ENCODE measurements around the gene IFNL1.
A peak's percentile ranks its signal among the peaks of the same experiment; 100 is the strongest.
"Not testable (repeated sequence)": the region's sequence is repeated elsewhere in the genome, so short reads cannot be mapped to it uniquely, and the experiment has no call there.

IFNL1 gene

DNA sequence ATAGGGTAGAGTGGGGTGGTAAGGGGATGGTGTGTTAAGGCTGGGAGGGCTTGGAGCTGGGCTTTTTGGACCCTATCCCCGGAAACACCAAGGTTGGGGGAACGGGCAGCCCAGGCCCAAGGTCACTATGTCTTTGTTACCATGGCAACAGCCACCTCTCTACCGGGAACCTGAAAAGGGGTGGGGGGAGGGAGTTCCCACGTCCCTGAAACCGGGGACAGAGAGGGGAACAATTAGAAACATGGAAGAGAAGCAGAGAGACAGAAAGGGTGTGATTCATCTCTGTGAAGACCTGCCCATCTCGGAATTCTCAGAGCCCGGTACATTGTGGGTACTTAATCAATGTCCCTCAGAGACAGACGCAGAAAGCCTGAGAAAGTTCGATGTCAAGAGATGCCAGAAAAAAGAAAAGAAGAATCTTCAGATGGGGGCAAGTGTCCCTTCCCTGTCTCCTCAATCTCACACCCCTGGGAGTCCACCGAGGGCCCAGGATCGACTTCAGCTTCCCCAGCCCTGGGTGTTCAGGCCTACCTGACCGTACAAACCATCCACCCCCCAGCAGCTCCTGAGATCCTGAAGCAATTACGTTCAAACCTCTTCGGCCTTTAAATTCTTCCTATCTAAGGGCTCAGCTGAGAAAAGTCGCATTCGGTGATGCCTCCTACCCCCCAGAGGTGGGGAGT lies 31.3 kb downstream of the IFNL1 start:
- no peak overlapping the region for H3K4me3 Mint-ChIP-seq
- H3K36me3 Mint-ChIP-seq (ENCODE audit: low read depth): peaks cover 20% of the 10 kb centered on the region
- H3K9me3 Mint-ChIP-seq: no peaks in the 10 kb centered on the region
- H3K4me1 Mint-ChIP-seq (ENCODE audit: low read depth): peaks cover 31% of the 10 kb centered on the region
- H3K27me3 Mint-ChIP-seq: no peaks in the 10 kb centered on the region
- H3K27ac Mint-ChIP-seq: no peak overlapping the region

DNA sequence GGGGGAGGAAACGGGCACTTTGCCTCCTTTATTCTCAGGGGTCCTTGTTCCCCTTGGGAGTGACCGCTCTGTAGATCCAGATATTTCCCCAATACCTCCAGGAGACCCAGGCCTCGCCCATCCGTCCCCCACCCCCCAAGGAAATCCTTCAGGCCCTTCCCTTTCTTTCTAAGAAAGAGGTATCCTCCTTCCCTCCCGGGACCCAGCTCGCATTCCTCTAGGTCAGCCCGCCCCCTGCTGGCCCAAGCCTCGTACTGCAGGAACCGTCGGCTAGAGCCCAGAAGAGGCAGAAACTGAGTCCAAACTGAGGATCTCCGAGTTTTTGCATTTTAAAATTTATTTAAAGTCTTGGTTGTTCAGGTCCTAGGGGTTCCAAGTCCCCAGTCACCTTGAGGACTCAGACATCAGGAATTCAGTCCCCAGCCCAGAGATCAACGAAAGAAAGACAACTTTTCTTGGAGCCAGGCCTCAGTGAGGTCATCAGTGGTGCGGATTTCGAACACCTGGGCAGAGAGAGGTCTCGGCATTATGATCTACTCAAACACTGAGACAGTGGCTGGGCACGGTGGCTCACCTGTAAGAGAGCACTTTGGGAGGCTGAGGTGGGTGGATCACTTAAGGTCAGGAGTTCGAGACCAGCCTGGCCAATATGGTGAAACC lies 32.0 kb downstream of the IFNL1 start:
- Mint-ChIP-seq H3K36me3 (ENCODE audit: low read depth) (peaks cover 24% of the 10 kb centered on the region), H3K27me3 (no peaks in the 10 kb centered on the region), H3K9me3 (no peaks in the 10 kb centered on the region), H3K27ac (no peak overlapping the region), H3K4me3 (no peak overlapping the region), H3K4me1 (ENCODE audit: low read depth) (peaks cover 37% of the 10 kb centered on the region)

DNA sequence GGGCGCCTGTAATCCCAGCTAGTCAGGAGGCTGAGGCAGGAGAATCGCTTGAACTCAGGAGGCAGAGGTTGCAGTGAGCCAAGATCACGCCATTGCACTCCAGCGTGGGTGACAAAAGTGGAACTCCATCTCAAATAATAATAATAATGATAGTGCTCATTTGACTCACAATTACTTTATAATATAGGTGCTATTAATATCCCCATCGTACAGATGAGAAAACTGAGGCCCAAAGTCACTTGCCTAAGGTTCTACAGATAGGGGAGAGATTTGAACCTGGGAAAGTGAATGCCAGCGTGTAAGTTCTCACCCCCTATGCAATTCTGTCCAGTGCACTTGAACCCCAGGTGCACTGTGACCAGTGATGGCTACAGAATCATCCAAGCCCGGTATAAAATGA lies 33.7 kb downstream of the IFNL1 start:
- Mint-ChIP-seq H3K36me3 (ENCODE audit: low read depth) (peaks cover 29% of the 10 kb centered on the region), H3K4me1 (ENCODE audit: low read depth) (peaks cover 50% of the 10 kb centered on the region), H3K9me3 (no peaks in the 10 kb centered on the region), H3K4me3 (no peak overlapping the region), H3K27me3 (no peaks in the 10 kb centered on the region), H3K27ac (no peak overlapping the region)

DNA sequence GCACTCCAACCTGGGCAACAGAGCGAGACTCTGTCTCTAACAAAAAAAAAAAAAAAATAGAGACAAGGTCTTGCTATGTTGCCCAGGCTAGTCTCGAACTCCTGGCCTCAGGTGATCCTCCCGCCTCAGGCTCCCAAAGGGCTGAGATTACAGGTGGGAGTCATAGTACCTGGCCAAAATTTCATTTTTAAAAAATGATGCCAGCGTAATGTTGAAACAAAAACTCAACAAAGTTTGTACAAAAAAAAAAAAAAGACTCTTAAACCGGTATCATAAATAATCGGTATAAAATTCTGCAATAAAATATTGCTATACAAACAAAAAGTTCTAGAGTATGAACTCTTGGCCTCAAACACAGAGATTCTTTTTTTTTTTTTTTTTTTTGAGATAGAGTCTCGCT lies 36.1 kb downstream of the IFNL1 start:
- H3K4me3 Mint-ChIP-seq: no peak overlapping the region
- H3K36me3 Mint-ChIP-seq (ENCODE audit: low read depth): peaks cover 35% of the 10 kb centered on the region
- H3K27ac Mint-ChIP-seq: no peak overlapping the region
- H3K4me1 Mint-ChIP-seq (ENCODE audit: low read depth): peaks cover 67% of the 10 kb centered on the region
- no peaks in the 10 kb centered on the region for H3K9me3 Mint-ChIP-seq
- no peaks in the 10 kb centered on the region for H3K27me3 Mint-ChIP-seq

DNA sequence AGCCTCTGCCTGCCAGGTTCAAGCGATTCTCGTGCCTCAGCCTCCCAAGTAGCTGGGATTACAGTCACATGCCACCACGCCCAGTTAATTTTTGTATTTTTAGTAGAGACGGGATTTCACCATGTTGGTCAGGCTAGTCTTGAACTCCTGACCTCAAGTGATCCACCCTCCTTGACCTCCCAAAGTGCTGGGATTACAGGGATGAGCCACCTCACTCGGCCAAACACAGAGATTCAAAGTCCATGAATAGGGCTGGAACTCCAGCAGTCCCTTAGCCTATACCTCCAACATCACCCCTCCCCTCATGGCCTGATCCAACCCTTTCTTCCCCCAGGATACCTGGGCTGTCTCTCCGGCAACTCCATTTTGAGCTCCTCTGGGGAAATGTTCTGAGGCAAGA lies 36.5 kb downstream of the IFNL1 start:
- peaks cover 35% of the 10 kb centered on the region for H3K36me3 Mint-ChIP-seq (ENCODE audit: low read depth)

DNA sequence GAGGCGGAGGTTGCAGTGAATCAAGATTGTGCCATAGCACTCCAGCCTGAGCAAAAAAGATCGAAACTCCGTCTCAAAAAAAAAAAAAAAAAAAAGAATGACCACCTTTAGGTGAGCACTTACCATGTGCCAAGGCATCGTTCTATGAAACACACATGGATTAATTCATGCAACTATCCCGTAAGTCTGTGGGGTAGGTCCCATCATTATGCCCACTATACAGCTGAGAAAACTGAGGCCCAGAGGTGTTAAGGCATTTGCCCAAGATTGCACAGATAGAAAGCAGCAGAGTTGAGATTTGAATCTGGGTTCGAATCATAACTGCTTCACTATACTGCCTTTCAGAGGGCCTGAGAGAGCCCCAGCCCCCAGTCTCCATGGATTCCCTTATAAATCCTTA lies 37.3 kb downstream of the IFNL1 start:
- Mint-ChIP-seq H3K4me1 (ENCODE audit: low read depth) (peaks cover 71% of the 10 kb centered on the region), H3K27ac (peak overlapping the region; percentile 52), H3K9me3 (no peaks in the 10 kb centered on the region), H3K27me3 (no peaks in the 10 kb centered on the region), H3K36me3 (ENCODE audit: low read depth) (peaks cover 30% of the 10 kb centered on the region), H3K4me3 (peak overlapping the region; percentile 69)

More for the DNA sequence above, 36.5 kb downstream of the IFNL1 start:
- peak overlapping the region; percentile 36 for H3K4me3 Mint-ChIP-seq
- H3K4me1 Mint-ChIP-seq (ENCODE audit: low read depth): peaks cover 71% of the 10 kb centered on the region
- H3K9me3 Mint-ChIP-seq, H3K27me3 Mint-ChIP-seq: not testable (repeated sequence)
- H3K27ac Mint-ChIP-seq: peak overlapping the region; percentile 79

DNA sequence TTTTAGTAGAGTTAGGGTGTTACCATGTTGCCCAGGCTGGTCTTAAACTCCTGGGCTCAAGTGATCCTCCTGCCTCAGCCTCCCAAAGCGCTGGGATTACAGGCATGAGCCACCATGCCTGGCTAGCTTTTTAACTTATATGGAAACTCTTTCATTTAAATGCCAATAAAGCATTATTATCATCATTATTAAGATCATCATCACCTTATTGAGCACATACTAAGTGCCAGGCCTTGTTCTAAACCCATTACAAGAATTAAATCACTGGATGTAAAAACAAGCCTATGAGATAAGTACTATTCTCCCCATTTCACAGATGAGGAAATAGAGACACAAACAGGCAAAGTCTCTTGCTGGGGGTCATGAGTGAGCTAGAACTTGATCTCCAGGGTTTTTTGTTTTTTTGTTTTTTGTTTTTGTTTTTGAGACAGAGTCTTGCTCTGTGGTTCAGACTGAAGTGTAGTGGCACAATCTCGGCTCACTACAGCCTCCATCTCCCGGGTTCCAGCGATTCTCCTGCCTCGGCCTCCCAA lies 38.3 kb downstream of the IFNL1 start:
- Mint-ChIP-seq H3K4me1 (ENCODE audit: low read depth) (peaks cover 61% of the 10 kb centered on the region), H3K27me3 (no peaks in the 10 kb centered on the region), H3K27ac (peak overlapping the region; percentile 94), H3K9me3 (no peaks in the 10 kb centered on the region), H3K36me3 (ENCODE audit: low read depth) (peaks cover 21% of the 10 kb centered on the region), H3K4me3 (peak overlapping the region; percentile 96)

DNA sequence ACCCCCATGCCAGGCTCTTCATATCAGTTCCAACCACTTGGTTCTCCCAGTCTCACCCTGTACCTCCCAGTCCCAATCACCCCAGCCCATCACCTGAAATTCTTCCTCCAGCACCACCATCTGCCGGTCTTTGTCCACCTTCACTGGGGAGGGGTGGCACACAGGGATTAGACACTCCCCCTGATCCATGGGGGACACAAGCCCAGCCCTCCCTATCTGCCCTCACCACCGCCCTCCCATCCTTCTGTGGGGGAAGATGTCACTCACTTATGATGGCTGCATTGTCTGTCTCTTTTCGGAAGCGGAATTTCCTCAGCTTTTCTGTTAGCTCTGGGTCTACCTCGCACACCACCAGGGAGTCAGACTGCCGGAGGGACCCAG lies 39.0 kb downstream of the IFNL1 start:
- H3K9me3 Mint-ChIP-seq: no peaks in the 10 kb centered on the region
- H3K36me3 Mint-ChIP-seq (ENCODE audit: low read depth): peaks cover 21% of the 10 kb centered on the region
- peak overlapping the region; percentile 94 for H3K27ac Mint-ChIP-seq
- peak overlapping the region; percentile 96 for H3K4me3 Mint-ChIP-seq
- no peaks in the 10 kb centered on the region for H3K27me3 Mint-ChIP-seq
- H3K4me1 Mint-ChIP-seq (ENCODE audit: low read depth): peaks cover 63% of the 10 kb centered on the region

DNA sequence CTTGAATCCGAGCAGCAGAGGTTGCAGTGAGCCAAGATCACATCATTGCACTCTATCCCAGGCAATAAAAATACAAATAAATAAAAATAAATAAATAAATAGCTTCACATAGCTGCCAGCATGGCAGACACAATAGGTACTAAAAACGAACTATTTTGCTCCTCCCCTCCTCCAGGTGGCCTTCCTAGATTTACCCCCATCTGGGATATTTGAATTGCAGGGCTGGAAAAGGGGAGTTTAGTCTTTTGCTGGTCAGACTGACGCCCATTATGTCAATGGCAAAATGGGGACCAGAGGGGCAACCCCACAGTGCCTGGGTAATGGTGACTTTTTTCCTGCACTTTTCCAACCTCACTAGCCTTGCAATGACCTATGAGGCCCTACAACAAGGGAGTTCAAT lies 40.3 kb downstream of the IFNL1 start:
- peak overlapping the region; percentile 94 for H3K27ac Mint-ChIP-seq
- peaks cover 16% of the 10 kb centered on the region for H3K36me3 Mint-ChIP-seq (ENCODE audit: low read depth)
- peak overlapping the region; percentile 96 for H3K4me3 Mint-ChIP-seq
- no peaks in the 10 kb centered on the region for H3K9me3 Mint-ChIP-seq
- no peaks in the 10 kb centered on the region for H3K27me3 Mint-ChIP-seq
- peaks cover 67% of the 10 kb centered on the region for H3K4me1 Mint-ChIP-seq (ENCODE audit: low read depth)

DNA sequence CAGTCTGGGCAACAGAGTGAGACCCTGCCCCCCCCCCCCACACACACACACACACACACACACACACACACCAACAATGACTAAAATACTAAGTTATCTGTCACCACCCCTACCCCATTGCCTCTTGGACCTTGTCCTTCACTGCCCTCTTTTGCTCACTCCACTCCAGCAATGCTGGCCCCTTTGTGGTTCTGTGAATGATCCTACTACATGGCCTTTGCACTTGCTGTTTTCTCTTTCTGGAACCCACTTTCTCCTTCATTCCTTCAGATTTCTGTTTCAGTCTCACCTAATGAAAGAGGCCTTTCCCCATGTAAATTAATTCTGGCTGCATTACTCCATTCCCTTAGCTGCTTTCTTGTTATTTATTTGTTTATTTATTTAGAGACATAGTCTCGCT lies 43.5 kb downstream of the IFNL1 start:
- Mint-ChIP-seq H3K4me1 (ENCODE audit: low read depth) (peaks cover 71% of the 10 kb centered on the region), H3K9me3 (no peaks in the 10 kb centered on the region), H3K36me3 (ENCODE audit: low read depth) (peaks cover 7% of the 10 kb centered on the region), H3K27ac (peak overlapping the region; percentile 79), H3K27me3 (no peaks in the 10 kb centered on the region), H3K4me3 (peak overlapping the region; percentile 94)

DNA sequence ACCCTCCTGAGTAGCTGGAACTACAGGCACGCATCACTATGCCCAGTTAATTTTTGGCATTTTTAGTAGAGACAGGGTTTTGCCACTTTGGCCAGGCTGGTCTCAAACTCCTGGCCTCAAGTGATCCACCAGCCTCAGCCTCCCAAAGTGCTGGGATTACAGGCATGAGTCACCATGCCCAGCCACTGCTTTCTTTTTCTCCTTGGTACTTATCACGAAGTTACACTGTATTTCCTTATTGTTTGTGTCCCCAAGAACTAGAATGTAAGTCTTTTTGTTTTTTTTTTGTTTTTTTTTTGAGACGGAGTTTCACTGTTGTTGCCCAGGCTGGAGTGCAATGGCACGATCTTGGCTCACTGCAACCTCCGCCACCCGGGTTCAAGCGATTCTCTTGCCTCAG lies 43.9 kb downstream of the IFNL1 start:
- peaks cover 71% of the 10 kb centered on the region for H3K4me1 Mint-ChIP-seq (ENCODE audit: low read depth)
- not testable (repeated sequence) for H3K27me3 Mint-ChIP-seq; H3K9me3 Mint-ChIP-seq; H3K36me3 Mint-ChIP-seq (ENCODE audit: low read depth)
- peak overlapping the region; percentile 79 for H3K27ac Mint-ChIP-seq
- peak overlapping the region; percentile 94 for H3K4me3 Mint-ChIP-seq

DNA sequence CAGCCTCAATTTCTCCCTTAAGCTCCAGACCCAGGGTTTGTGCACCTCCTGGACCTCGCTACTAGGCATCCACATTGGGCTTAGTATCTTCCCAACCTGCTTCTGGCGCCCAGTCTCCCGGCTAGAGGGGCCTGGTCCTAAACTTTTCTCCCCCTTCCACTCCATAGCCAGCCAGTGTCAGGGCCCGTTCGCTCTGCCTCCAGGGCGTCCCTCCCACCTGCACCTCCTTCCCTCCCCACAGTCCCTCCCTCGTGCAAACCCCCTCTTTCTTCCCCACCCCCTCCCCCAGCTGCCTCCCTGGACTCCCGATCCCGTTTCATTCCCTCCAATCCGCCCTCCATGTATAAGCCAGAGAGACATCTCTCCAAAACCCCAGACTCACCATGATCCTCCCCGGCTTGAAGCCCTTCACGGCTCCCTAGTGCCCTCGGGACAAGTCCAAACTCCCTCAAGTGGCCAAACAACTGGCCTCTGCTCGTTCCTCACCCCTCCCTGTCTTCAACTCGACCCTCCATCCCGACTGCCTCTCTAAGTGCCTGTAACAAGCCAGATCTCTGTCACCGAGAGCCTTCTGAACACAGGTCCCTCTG lies 45.0 kb downstream of the IFNL1 start:
- Mint-ChIP-seq H3K36me3 (ENCODE audit: low read depth) (no peaks in the 10 kb centered on the region), H3K4me1 (ENCODE audit: low read depth) (peaks cover 75% of the 10 kb centered on the region), H3K27me3 (no peaks in the 10 kb centered on the region), H3K27ac (peak overlapping the region; percentile 93), H3K9me3 (no peaks in the 10 kb centered on the region), H3K4me3 (peak overlapping the region; percentile 94)

DNA sequence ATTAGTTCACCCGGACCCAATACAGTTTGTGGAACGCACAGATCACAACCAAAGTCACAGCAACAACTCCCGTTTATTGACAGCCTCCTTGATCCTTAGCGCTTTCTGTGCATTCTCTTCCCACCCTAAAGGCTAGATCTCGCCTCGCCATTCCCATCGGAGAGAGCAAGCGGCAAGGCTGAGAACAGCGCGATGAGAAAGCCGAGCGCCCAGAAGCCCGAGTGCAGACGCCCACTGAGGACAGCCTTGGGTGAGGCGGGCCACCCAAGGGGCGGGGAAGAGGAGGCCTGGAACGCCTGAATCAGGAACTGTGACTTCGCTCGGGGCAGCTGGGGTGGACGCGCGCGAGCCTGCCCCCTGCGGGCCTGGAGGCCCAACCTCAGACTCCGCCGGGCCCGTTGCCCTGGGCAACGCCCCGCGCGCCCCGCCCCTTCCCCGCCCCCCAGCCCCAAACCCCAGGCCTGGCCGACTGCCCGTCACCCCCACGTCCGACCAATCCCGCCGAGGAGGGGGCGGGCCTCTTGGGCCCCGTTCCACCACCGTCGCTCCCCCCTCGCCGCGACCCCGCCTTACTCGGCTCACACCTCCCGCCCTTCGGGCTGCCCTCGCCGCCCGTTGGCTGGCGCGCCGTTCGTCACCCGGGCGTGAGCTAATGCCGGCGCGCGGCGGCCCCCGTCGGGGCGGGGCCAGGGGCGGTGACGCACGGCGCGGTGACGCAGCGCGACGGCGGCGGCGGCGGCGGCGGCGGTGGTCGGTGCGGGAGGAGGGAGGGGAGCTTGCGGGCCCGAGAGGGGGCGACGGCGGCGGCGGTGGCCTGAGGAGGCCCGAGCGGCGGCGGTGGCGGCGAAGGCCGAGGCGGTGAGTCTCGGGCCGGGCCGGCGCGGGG lies 45.8 kb downstream of the IFNL1 start, which contains the start of gene SAMD4B:
Gene SAMD4B, plus strand, starts transcription at position 703 of the 886 bp plus-strand sequence. CDS start 14,473 bp downstream, outside the sequence.
- peak within 1 kb of the TSS; percentile 93 for H3K27ac Mint-ChIP-seq
- H3K4me3 Mint-ChIP-seq: peak within 1 kb of the TSS; percentile 94
- H3K36me3 Mint-ChIP-seq (ENCODE audit: low read depth): no peaks in the 10 kb centered on the region
- no peaks in the 10 kb centered on the region for H3K9me3 Mint-ChIP-seq
- peaks cover 75% of the 10 kb centered on the region for H3K4me1 Mint-ChIP-seq (ENCODE audit: low read depth)
- H3K27me3 Mint-ChIP-seq: no peaks in the 10 kb centered on the region

DNA sequence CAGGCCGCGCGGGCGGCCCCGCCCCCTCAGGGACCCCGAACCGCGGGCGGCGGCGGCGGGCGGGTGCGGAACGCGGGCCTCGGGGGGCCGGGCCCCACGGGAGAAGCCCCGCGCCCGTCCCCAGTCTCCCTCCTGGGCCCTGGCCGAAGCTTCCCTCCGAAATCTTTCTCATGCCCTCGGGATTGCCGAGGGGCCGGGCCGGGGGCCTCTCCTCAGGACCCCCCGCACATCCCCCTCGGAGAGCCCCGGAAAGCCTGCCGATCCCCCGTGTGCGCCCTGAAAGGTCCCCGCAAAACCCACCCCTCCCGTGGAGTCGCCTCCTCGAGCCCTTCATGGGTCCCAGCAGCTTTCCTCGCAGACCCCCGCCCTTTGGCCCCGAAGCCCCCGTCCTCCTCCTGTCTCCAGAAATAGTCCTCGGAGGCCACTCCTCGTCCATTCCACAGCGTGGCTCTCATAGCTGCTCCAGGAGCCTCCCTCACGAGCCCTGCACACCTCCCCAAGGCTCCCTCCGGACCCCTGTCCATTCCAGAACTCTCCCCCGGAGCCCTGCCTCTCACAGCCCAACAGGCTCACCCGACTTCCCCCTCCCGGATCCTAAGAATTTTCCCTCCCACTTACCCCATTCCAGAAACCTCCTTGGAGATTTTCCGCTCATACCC lies 46.6 kb downstream of the IFNL1 start:
- H3K4me3 Mint-ChIP-seq: peak overlapping the region; percentile 81
- H3K27ac Mint-ChIP-seq: peak overlapping the region; percentile 78
- no peaks in the 10 kb centered on the region for H3K36me3 Mint-ChIP-seq (ENCODE audit: low read depth)
- H3K9me3 Mint-ChIP-seq: no peaks in the 10 kb centered on the region
- H3K27me3 Mint-ChIP-seq: no peaks in the 10 kb centered on the region
- peaks cover 75% of the 10 kb centered on the region for H3K4me1 Mint-ChIP-seq (ENCODE audit: low read depth)
